ENCODE measurements around the gene SH3TC2. TPM values are rescaled to one million over a fixed set of nuclear protein-coding genes. Genes with fewer than 3 reads are reported as not detected.

SH3TC2 gene
- total and polyA plus RNA-seq, 3 donors from 2014 or later: 32.4 to 136 (median 130) TPM

DNA sequence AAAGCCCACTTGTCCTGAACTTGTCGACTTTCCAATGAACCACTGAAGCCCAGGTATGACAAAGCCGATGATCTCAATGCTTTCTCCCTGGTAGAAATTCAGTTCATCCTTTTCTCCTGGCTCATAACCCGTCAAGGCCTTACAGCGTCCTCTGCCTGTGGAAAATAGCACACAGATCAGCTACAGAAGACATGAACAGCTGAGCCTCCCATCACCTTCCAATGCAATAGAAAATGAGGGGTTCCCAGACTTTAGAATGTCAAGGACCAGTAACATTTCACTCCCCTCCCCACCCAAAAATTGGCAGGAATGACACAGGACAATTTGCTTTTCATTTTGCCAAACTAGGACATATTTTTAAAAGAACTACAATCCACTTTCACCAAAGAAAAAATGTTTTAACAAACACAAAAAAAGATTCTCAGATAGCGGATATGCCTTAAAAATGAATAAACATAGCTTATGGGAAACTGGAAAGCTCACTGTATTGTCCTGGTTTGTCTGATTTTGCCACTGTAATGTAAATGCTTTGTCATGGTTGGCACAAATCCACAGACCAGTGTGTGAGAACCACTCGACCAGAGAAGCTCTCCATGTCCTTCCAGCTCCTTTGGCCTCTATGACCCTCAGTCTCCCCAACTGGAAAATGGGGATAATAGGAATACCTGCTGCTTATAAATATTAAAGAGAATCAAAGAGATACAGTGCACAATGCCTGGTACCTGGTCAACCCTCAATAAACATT lies 24.4 kb downstream of the SH3TC2 start:
- H3K27ac ChIP-seq: no peak overlapping the region
- TF ChIP-seq, protein P1, sequence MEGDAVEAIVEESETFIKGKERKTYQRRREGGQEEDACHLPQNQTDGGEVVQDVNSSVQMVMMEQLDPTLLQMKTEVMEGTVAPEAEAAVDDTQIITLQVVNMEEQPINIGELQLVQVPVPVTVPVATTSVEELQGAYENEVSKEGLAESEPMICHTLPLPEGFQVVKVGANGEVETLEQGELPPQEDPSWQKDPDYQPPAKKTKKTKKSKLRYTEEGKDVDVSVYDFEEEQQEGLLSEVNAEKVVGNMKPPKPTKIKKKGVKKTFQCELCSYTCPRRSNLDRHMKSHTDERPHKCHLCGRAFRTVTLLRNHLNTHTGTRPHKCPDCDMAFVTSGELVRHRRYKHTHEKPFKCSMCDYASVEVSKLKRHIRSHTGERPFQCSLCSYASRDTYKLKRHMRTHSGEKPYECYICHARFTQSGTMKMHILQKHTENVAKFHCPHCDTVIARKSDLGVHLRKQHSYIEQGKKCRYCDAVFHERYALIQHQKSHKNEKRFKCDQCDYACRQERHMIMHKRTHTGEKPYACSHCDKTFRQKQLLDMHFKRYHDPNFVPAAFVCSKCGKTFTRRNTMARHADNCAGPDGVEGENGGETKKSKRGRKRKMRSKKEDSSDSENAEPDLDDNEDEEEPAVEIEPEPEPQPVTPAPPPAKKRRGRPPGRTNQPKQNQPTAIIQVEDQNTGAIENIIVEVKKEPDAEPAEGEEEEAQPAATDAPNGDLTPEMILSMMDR (IDR thresholded peaks at IDR 0.05): no peak
- TF ChIP-seq POLR2A (IDR thresholded peaks at IDR 0.05): no peak
- WGBS, 2 donors: 79 to 80% methylated on average over 6 of the region's 6 CpGs
- no peak for DNase-seq
- H3K27me3 ChIP-seq: no peaks in the 10 kb centered on the region
- H3K4me1 ChIP-seq: peaks cover 5% of the 10 kb centered on the region
- H3K9me3 ChIP-seq: no peaks in the 10 kb centered on the region
- no peak overlapping the region for H3K4me3 ChIP-seq
- intact Hi-C loops (cut with DNase I; ENCODE audit: low total_unique reads): loop anchor here (10.0 kb wide), 2 partner anchors 76 to 304 kb away; no protein-coding TSS in a partner anchor
- H3K36me3 ChIP-seq (ENCODE audit: low read depth, missing control alignments): no peaks in the 10 kb centered on the region

DNA sequence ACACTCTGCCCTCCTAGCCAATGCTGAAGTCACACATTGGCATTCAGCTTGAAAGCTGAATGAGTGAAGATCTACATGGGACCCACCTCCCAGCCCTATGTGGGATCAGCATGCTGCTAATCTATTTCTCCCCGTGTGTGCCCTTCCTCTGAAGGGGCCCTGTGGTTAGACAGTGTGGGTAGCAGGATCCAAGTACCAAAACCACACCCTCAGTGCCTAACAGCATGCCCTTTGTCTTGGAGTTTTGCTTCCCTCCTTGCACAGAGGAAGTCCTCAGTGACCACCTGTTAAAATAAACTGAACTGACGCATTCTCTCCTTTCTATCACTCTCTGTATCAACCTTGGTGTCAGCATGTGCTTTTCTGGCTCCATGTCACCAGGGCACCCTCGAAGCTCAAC lies 25.0 kb downstream of the SH3TC2 start:
- Histone ChIP-seq H3K27me3 (no peaks in the 10 kb centered on the region), H3K4me3 (no peak overlapping the region), H3K4me1 (peaks cover 5% of the 10 kb centered on the region), H3K27ac (no peak overlapping the region), H3K9me3 (no peaks in the 10 kb centered on the region), H3K36me3 (ENCODE audit: low read depth, missing control alignments) (no peaks in the 10 kb centered on the region)
- TF ChIP-seq, protein P1 (IDR thresholded peaks at IDR 0.05): no peak
- TF ChIP-seq POLR2A (IDR thresholded peaks at IDR 0.05): no peak
- WGBS, 2 donors: 39 to 56% methylated on average over 3 of the region's 3 CpGs
- no peak for DNase-seq
- intact Hi-C loops (cut with DNase I; ENCODE audit: low total_unique reads): loop anchor here (10.0 kb wide), 2 partner anchors 77 to 303 kb away; no protein-coding TSS in a partner anchor

DNA sequence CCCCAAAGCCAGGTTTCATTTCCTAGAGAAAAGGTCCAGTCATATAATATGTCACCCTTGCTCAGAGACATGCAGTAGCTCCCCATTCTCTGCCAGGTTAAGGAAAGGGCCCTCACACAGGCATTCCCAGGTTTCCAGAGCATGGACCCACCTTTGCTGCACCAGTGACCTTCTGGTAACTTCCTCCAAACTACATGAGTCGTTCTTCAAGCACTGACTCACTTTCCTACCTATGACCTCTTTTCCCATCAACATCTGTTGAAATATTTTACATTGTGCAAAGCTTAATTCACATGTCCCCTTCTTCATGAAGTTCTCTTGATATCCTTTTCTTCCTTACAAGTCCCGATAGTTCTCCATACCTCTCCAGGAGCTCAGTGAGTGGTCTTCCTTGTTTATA lies 25.9 kb downstream of the SH3TC2 start:
- Histone ChIP-seq H3K36me3 (ENCODE audit: low read depth, missing control alignments) (no peaks in the 10 kb centered on the region), H3K4me3 (no peak overlapping the region), H3K4me1 (peaks cover 5% of the 10 kb centered on the region), H3K27ac (no peak overlapping the region), H3K27me3 (no peaks in the 10 kb centered on the region), H3K9me3 (no peaks in the 10 kb centered on the region)
- DNase-seq: no peak
- intact Hi-C loops (cut with DNase I; ENCODE audit: low total_unique reads): loop anchor here (10.0 kb wide), 2 partner anchors 78 to 302 kb away; no protein-coding TSS in a partner anchor
- WGBS, 2 donors: 77 to 80% methylated on average over 2 of the region's 2 CpGs
- TF ChIP-seq, protein P1 (IDR thresholded peaks at IDR 0.05): no peak
- no peak for TF ChIP-seq POLR2A (IDR thresholded peaks at IDR 0.05)

DNA sequence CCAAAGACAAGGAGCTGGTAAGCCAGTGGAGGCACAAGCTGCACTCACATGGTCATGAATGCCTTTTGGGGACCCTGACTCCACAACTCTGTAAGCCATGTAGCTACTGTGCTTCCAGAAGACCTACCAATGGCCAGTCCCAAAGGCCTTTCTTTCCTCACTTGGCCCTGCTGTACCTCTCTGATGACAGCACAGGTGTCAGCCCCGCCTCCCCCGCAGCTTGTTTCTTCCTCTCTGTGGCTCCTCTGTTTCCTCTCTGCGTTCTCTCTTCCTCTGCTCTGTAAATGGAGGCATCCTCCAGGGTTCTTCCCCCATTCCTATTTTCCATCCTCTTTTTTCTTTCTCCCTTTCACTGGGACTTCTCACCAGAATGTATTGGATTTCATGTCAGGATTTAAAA lies 26.7 kb downstream of the SH3TC2 start:
- Histone ChIP-seq H3K4me1 (peaks cover 5% of the 10 kb centered on the region), H3K27ac (no peak overlapping the region), H3K36me3 (ENCODE audit: low read depth, missing control alignments) (no peaks in the 10 kb centered on the region), H3K4me3 (no peak overlapping the region), H3K9me3 (no peaks in the 10 kb centered on the region), H3K27me3 (no peaks in the 10 kb centered on the region)
- intact Hi-C loops (cut with DNase I; ENCODE audit: low total_unique reads): loop anchor here (10.0 kb wide), 2 partner anchors 79 to 301 kb away; no protein-coding TSS in a partner anchor
- 78 to 88% methylated on average over 3 of the region's 3 CpGs for WGBS, 2 donors
- no peak for TF ChIP-seq POLR2A (IDR thresholded peaks at IDR 0.05)
- TF ChIP-seq, protein P1 (IDR thresholded peaks at IDR 0.05): no peak
- no peak for DNase-seq

All from testis (tissue), 3 donors.